Endodermal cell (in vitro differentiated cells): ENCODE measurements around the gene NIM1K. TPM values are rescaled to one million over a fixed set of nuclear protein-coding genes. Genes with fewer than 3 reads are reported as not detected.

Experiments used
- DNase-seq: peaks from one replicate; pipeline ENCODE4 v3.0.0-alpha.2; 2017
- H3K27ac ChIP-seq: 2 replicates; pipeline ENCODE4 v1.5.1; 2013; ENCODE audit warnings: mild to moderate bottlenecking, low read depth, low read length, moderate library complexity
- H3K27me3 ChIP-seq: 2 replicates; pipeline ENCODE4 v1.6.1; 2013; ENCODE audit warnings: mild to moderate bottlenecking, low read length, moderate library complexity; ENCODE audit not compliant: insufficient read depth, control insufficient read depth, poor library complexity, severe bottlenecking
- H3K36me3 ChIP-seq: 2 replicates; pipeline ENCODE4 v1.7.0; 2013; ENCODE audit warnings: mild to moderate bottlenecking, low read length, moderate library complexity; ENCODE audit not compliant: control insufficient read depth, insufficient read depth
- H3K4me1 ChIP-seq: one replicate; pipeline ENCODE4 v1.7.0; 2013; ENCODE audit warnings: low read length; ENCODE audit not compliant: control insufficient read depth, insufficient read depth
- H3K4me3 ChIP-seq: 2 replicates; pipeline ENCODE4 v1.5.1; 2013; ENCODE audit warnings: mild to moderate bottlenecking, low read length, moderate library complexity
- H3K9ac ChIP-seq: 2 replicates; pipeline ENCODE4 v1.6.1; 2013; ENCODE audit warnings: mild to moderate bottlenecking, low read length, moderate library complexity; ENCODE audit not compliant: poor library complexity, severe bottlenecking; ENCODE audit errors: extremely low read depth
- H3K9me3 ChIP-seq: 2 replicates; pipeline ENCODE4 v1.6.1; 2013; ENCODE audit warnings: mild to moderate bottlenecking, low read length, moderate library complexity; ENCODE audit not compliant: control insufficient read depth
- H3K27ac Mint-ChIP-seq: 2 replicates; pipeline ENCODE4 v1.8.0; 2020; ENCODE audit warnings: mixed read lengths
- H3K27me3 Mint-ChIP-seq: 2 replicates; pipeline ENCODE4 v1.8.0; 2021; ENCODE audit warnings: mild to moderate bottlenecking, mixed read lengths; ENCODE audit not compliant: insufficient read depth
- H3K36me3 Mint-ChIP-seq: 2 replicates; pipeline ENCODE4 v1.8.0; 2020; ENCODE audit warnings: low read depth, mixed read lengths
- H3K4me1 Mint-ChIP-seq: 2 replicates; pipeline ENCODE4 v1.8.0; 2020; ENCODE audit warnings: mixed read lengths
- H3K4me3 Mint-ChIP-seq: 2 replicates; pipeline ENCODE4 v1.8.0; 2020; ENCODE audit warnings: mild to moderate bottlenecking, moderate library complexity, mixed read lengths
- H3K9me3 Mint-ChIP-seq: 2 replicates; pipeline ENCODE4 v1.8.0; 2020; ENCODE audit warnings: mild to moderate bottlenecking, mixed read lengths
- CTCF ChIP-seq: fragments of 200-600 bp; sonication (generic); conservative IDR thresholded peaks from 2 replicates; pipeline ENCODE4 v1.5.0; 2021; ENCODE audit warnings: antibody characterized with exemption, mild to moderate bottlenecking
- WGBS, 2 experiments: methylation state at CpG; one replicate each; pipeline versions ENCODE4 v1.1.5 to v1.1.7; 2013; ENCODE audit warnings: missing lambda C conversion rate in 2 of 2, mixed read lengths in 1 of 2; ENCODE audit not compliant: insufficient coverage in 1 of 2, insufficient read length in 1 of 2; 5-methylcytosine and 5-hydroxymethylcytosine counted together
- total RNA-seq, 2 donors: library from RNA; stranded (reverse); fragmentation: NEBNext Ultra II Directional in 1 of 2; extraction: Animal tissue kit (Norgen Biotek cat#: 25700) in 1 of 2; gene quantifications; 2 replicates in 1 of 2; 3 replicates in 1 of 2; pipeline ENCODE4 v1.2.1, GENCODE V29; 2021

The NIM1K gene
- total RNA-seq, 2 donors from 2014 or later, result not detected

GRCh38 chr5:43215073-43215631, 23.1 kb downstream of the NIM1K start:
- peaks cover 10% of the 10 kb centered on the region for H3K27me3 ChIP-seq
- Mint-ChIP-seq H3K9me3 (peaks cover 4% of the 10 kb centered on the region), H3K4me3 (no peak overlapping the region), H3K27me3 (peaks cover 51% of the 10 kb centered on the region), H3K4me1 (peaks cover 3% of the 10 kb centered on the region), H3K27ac (no peak overlapping the region), H3K36me3 (no peaks in the 10 kb centered on the region)
- H3K36me3 ChIP-seq, result no peaks in the 10 kb centered on the region
- H3K27ac ChIP-seq, result no peak overlapping the region
- H3K4me3 ChIP-seq, result no peak overlapping the region
- H3K4me1 ChIP-seq, result no peaks in the 10 kb centered on the region
- WGBS, 2 experiments, result 89 to 94% methylated on average over 11 of the region's 11 CpGs
- H3K9me3 ChIP-seq, result no peaks in the 10 kb centered on the region
- no peak for DNase-seq
- H3K9ac ChIP-seq, result no peak overlapping the region
- no peak for TF ChIP-seq CTCF

- Histone ChIP-seq H3K27ac (no peak overlapping the region), H3K36me3 (no peaks in the 10 kb centered on the region), H3K4me3 (no peak overlapping the region), H3K4me1 (no peaks in the 10 kb centered on the region), H3K27me3 (peaks cover 8% of the 10 kb centered on the region), H3K9me3 (no peaks in the 10 kb centered on the region), H3K9ac (no peak overlapping the region)
- Mint-ChIP-seq H3K9me3 (peaks cover 4% of the 10 kb centered on the region), H3K4me3 (no peak overlapping the region), H3K27ac (no peak overlapping the region), H3K4me1 (no peaks in the 10 kb centered on the region), H3K27me3 (peaks cover 34% of the 10 kb centered on the region), H3K36me3 (no peaks in the 10 kb centered on the region)
- no peak for DNase-seq
- TF ChIP-seq CTCF, result no peak
- 80% methylated on average over 1 of the region's 2 CpGs; no CpG with 5 or more reads in 1 of the 2 experiments for WGBS, 2 experiments
Observed at GRCh38 chr5:43216941-43217340, 24.9 kb downstream of the NIM1K start.

DNA sequence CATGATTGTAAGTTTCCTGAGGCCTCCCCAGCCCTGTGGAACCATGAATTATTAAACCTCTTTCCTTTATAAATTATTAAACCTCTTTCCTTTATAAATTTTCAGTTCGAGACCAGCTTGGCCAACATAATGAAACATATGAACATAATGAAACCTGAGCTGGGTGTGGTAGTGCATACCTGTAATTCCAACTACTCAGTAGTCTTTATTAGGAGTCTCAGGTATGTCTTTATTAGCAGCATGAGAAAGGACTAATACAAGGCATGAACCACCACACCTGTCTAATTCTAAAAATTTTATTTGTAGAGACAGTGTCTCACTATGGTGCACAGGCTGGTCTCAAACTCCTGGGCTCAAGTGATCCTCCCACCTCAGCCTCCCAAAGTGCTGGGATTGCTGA, 27.1 kb downstream of the NIM1K start:
- TF ChIP-seq CTCF, result no peak
- no peak for DNase-seq
- no peaks in the 10 kb centered on the region for H3K27me3 ChIP-seq
- no peaks in the 10 kb centered on the region for H3K4me1 ChIP-seq
- no peak overlapping the region for H3K4me3 ChIP-seq
- Mint-ChIP-seq H3K4me3 (no peak overlapping the region), H3K4me1 (no peaks in the 10 kb centered on the region), H3K36me3 (no peaks in the 10 kb centered on the region), H3K27ac (no peak overlapping the region), H3K9me3 (peaks cover 4% of the 10 kb centered on the region), H3K27me3 (peaks cover 18% of the 10 kb centered on the region)
- H3K36me3 ChIP-seq, result no peaks in the 10 kb centered on the region
- no peak overlapping the region for H3K27ac ChIP-seq
- H3K9ac ChIP-seq, result no peak overlapping the region
- no peaks in the 10 kb centered on the region for H3K9me3 ChIP-seq
- 75% methylated on average over 1 of the region's 1 CpG; no CpG with 5 or more reads in 1 of the 2 experiments for WGBS, 2 experiments
